ENCODE measurements around the gene TTLL12.

Gene TTLL12

DNA sequence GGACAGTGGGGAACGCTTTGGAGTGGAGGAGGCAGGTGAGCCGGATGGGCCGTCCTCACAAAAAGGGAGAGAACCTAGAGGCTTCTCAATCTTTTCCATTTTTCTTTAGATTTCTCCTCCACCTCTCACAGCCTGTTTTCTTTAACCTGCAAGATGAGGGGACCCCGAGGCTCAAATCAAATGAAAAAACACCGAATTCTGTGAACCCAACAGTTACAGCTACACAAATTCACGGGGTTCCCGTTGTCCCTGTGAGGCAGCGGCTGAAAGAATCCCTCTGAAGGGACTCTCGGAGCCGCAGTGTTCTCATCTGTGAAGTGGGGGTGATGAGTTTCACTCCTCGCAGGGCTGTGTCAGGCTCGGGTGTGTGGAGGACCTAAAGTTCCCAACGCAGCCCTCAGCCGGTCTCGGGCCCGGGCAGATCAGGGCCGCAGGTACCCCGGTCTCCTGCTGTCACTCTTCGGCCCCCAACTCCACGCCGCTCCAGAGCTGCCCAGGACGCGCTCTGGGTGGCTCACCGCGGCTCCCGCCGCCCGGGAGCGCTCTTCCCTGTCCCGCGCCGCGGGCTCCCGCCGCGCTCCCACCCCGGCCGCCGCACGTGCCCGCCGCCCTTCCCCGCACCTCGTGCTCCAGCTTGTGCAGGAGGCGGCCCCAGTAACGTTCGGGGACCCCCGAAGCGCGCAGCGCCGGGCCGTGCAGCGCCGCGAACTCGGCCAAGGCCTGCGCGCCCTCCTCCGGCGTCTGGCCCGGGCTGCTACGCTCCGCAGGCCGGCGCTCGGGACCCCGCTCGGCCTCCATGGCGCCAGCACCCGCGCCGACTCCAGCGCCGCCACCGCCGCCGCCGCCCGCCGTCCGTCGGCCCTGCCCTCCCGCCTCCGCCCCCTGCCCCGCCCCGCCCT is at the start of gene TTLL12:
TTLL12 (minus strand) TSS at position 863 of the 899 bp plus-strand sequence; CDS start at position 798, 65 bp downstream.
- peak; percentile 34 to 82 (median 64) for DNase-seq

DNA sequence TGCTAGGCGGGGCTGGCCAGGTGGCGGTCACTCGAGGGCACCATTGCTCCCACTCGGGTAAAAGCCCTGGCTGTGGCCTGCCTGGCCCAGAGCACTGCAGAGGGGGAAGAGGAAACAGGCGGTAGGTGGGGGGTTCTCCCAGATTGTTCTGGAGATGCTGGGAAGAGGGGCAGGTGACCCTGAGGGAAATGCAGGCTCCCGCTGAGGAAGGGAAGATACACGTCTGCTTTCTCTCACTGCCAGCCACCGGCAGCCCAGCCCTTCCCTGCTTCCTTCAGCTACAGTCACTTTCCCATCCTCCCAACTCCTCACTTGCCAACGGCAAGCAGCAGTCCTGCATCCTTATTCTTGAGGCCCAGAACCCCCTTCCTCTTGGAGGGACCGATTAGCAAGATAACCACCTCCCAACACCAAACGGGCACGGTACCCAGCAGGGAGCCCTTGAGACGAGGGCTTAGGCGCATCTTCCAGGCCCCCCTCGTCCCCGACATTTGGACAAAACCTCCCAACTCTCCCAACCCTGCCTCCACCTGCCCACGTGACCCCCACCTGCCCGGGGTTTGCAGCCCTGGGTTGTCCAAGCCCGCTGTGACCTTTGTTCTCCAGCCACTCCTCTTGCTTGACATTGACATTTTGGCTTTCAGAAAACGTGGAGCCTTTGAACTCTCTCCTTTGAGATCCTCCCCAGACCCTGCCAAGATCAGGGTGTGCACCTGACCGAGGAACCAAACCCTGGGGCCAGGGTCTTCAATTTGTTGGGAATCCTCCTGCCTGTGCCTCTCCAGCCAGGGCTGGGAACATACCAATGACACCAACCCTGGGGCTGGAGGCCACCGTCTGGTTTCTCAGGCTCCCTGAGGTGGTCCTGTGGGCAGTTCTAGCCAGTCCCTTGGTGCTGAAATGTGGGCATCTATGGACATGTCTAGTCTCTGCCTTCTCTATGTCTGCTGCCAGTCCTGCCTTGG is 48.8 kb upstream of the TTLL12 start:
- DNase-seq: no peak

DNA sequence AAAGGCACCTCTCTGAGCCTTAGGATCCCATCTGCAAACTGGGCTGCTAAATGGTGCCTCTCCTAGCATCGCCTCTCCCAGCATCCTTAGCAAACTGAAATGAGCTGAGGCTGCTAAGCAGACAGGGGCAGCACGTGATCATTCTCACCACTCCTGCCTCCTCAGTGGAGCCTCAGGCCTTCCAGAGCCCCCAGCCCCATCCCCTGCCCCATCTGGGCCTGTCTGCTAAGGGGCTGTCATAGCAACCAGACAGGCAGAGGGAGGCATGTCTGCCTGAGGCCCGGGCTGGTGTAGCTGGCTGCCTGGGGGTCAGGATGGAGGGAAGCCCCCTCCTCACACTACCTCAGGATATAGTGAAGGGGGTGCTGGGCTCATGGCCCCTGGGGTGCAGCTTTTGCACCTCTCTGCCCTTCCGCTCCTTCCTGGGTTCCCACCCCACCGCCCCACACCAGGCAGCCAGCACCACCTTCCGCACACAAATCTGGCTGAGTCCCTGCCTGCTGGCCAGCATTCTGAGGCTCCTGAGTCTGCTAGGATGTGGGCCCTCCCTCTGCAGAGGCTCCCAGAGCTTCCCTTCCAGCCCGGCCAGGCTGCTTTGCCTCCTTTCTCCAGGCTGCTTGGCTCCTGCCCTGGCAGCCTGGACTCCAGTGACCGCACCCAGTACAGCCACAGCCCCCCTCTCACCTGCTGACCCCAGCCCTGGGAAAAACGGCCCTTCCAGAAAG is 47.5 kb upstream of the TTLL12 start:
- no peak for DNase-seq

DNA sequence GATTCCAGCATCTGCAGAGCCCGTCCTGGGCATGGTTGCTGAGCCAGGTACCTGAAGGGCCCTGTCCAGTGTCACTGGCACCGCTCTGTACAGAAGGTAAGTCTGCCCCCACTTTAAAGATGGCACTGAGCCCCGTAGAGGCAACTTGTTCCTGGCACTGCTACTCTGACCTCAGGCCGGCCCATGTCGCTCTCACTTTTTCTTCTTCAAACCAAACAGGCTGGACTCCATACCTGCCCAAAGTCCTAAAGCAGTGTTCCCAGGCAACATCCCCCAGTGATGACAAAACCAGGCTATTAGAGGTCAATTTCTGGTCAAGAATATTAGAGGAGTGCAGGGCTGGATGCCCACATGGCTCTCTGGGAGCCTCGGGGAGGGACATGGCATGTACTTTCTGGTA is 46.6 kb upstream of the TTLL12 start:
- no peak for DNase-seq

DNA sequence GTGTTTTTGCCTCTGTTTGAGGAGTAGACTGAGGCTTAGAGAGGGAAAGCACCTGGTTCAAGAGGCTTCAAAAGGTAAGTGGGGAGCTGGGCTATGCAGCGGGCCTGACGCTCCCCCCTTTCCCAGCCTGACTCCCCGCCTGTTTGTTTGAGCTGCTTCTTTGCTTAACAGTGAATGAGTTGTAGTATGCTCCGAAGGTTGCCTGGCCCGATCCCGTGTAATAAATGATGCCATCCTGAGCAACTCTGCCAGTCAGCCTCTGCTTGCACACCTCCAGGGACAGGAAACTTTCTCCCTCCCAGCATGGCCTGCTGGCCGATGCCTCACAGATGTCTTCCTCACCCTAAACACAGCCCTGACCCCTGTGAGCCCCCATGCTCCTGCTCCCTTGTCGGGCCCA is 45.5 kb upstream of the TTLL12 start:
- DNase-seq: no peak

DNA sequence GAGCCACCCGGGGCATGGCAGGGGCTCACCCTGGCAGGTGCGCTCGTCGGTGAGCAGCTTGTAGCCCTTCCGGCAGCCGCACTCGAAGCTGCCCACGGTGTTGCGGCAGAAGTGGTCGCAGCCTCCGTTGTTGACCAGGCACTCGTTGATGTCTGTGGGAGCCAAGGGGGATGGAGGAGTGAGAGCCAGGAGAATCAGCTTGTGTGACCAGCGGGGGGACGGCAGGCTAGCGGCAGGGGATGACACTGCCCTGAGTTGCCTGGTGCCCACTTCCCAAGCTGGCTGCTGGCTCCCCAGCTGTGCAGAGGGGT is 44.7 kb upstream of the TTLL12 start:
- no peak for DNase-seq

DNA sequence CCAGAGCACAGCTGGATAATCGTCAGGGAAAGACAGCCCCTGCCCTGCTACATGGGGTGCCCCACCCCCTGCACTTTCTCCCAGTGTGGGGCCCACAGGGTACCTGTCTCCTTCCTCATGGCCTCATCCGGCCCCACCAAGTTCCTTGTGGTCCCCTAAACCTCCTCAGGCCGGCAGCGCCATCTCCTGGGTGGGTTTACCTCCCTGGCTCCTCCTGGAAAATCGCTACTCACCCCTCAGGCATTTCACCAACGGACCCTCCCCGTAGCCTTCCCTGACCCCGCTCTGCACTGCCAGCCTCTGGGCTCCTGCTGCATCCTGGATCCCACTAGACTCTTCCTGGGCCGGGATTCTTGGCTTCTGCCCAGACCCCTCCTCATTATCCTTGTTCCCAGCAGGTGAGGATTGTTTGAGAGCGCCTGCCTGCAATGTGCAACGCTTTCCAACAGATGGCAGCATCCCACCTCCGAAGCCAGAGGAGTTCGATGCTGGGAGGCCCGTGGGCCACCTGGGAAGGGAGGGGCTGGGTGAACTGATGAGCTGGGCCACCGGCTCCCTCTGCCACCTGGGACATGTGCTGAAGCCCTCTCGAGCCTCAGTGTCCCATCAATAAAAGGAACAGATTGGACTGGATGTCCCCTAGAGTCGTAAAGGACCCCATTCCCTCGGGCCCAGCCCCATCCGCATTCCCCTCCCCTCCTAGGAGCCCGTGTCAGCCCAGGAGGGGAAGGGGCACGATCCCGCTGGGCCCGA is 44.2 kb upstream of the TTLL12 start:
- peak; percentile 17 to 52 (median 40) for DNase-seq

DNA sequence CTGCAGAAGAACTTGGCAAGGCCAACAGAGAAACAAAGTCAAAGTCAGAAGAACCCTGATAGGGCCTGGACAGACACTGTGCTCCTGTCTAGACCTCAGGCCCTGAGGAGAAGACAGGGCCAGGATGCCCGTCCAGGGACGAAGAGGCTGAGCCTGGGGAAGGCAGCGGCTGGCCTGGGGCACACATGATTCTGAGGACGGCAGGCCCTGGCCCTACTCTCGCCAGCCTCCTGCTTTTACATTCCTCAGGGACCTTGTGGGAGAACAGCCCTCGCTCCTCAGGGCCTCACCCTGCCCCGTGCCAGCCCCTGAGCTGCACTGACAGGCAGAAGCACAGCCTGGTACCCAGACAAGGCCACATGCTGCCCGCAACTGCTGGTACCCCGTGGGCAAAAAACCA is 43.6 kb upstream of the TTLL12 start:
- no peak for DNase-seq

DNA sequence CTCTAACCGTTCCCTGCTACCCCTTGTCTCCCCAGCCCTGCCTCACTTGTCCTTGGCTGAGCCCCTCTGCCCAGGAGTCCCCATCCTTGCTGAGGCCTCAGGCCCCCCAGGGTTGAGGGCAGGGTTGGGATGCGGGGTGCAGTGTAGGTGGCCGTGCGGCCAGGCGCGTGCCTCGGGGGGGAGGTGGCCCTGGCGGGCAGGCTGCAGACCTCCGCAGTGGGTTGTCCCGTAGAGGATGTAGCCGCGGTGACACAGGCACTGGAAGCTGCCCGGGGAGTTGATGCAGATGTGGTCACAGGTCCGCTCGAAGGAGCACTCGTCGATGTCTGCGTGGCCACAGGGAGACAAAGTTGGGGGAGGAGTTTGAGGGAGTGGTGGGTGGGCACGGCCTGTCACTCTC is 41.9 kb upstream of the TTLL12 start:
- DNase-seq: no peak

DNA sequence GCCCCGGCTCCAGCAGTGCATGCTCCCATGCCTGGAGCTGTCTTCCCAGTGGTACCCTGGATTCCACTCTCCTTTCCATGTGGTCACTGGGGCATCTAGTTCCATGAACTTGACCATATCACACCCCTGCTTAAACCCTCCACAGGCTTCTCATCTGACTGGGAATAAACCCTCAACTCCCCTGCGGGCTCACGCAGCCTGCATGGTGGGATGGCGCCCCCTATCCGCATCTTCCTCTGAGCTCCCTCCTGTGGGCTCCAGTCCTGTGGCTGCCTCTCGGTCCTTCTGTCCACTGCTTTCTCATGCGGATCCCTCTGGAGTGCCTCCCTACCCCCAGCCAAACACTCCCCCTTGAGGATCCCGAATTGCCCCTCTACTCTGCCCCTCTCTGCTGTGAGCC is 41.4 kb upstream of the TTLL12 start:
- no peak for DNase-seq

DNA sequence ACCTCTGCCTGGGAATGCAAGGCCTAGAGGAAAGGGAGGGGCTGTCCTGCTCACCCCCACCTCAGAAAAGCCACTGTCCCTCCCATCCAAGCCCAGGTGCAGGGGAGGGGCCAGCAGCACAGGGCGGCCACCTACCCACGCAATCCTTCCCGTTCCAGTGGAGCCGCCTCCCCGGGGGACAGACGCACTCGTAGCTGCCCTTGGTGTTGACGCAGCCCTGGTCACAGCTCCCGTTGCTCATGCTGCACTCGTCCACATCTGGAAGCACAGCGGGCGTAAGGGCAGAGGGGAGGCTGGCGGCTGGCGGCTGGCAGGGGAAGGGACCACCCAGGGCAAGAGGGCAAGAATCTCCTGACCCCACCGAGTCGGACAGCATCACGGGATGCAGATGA is 40.3 kb upstream of the TTLL12 start:
- DNase-seq: no peak

DNA sequence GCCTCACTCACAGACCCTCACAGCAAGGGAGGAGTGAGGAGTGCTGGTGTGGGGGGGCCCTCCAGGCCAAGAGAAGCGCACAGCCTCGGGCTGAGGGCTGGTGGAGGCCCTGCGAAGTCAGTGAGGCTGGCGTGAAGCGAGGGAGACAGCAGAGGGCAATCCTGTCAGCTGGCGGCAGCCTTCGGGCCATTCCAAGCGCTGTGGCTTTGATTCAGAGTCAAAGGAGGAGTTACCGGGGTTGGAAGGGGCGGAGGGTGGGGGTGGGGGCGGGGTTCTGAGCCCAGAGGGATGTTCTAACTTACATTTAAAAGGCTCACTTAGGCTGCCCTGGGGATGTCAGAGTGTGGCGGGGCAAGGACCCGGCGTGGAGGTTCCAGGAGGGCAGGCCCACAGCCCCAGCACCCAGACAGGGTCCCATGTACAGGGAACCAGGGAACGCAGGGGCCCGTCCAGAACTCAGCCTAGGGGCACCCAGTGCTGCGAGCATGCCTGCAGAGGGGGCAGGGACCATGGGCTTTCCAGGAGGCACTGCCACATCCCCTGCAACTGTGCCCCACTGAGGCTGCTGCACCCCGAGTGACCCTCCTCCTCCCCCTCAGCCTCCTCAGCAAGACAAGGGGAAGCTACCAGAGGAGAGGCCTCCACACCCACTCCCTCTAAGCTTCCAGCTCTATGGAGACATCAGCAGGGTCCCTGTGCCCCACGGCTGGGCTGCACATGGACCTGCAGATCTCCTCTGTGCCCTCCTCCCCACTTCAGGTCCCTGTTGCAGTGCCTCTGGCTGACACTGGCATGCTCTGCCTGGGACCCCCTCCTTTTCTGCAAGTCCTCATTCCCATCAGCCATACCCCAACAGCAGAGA is 39.7 kb upstream of the TTLL12 start:
- DNase-seq: no peak

DNA sequence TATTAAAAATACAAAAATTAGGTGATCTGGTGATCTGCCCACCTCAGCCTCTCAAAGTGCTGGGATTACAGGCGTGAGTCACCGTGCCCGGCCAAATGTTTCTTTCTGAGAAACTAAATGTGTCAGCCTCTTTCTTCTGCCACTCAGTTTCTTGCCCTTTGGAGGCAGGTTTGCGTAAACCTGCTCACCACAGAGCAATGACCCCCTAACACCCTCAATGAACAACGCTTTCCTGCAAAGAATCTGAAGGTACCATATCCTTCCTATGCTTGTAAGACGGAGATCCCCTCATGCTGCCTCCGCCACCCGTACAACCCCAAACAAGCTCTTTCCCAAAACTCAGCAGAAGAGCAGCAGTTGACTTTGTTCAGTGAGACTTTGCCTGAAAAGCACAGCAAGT is 38.7 kb upstream of the TTLL12 start:
- no peak for DNase-seq

DNA sequence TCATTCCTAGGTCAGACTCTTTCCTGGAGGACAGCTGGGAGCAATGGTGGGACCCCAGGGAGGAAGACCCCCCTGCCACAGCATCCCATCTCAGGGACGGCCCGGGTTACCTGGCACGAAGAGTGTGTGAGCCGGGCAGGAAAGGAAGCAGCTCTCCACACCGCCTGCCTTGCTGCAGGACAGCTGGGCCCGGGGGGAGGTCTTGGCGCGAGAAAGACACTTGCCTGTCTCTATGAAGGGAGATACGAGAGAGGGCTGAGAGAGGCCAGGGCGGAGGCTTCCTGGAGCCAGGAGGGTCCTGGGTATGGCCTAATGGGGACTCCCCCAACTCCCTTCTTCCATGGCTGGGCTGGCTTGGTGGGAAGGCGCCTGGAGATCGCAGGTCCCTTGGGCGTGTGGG is 36.1 kb upstream of the TTLL12 start:
- no peak for DNase-seq

DNA sequence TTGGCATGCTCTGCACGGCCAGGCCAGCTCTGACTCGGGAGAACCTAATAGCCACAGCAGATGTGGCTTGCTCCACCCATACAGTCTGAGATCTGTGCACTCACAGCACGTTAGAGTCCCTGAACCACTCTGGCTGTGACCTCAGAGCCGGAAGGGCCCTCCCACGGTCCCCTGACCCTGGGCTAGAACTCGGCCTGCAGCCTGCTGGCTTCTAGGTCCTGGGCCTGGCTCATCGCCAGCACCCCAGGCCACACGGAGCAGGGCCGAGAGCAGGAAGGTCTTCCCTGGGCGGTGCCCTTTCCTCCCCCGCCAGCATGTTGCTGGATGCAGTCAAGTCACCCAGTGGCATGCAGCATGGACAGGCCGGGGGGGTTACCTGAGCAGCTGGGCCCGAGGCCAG is 35.3 kb upstream of the TTLL12 start:
- DNase-seq: no peak

DNA sequence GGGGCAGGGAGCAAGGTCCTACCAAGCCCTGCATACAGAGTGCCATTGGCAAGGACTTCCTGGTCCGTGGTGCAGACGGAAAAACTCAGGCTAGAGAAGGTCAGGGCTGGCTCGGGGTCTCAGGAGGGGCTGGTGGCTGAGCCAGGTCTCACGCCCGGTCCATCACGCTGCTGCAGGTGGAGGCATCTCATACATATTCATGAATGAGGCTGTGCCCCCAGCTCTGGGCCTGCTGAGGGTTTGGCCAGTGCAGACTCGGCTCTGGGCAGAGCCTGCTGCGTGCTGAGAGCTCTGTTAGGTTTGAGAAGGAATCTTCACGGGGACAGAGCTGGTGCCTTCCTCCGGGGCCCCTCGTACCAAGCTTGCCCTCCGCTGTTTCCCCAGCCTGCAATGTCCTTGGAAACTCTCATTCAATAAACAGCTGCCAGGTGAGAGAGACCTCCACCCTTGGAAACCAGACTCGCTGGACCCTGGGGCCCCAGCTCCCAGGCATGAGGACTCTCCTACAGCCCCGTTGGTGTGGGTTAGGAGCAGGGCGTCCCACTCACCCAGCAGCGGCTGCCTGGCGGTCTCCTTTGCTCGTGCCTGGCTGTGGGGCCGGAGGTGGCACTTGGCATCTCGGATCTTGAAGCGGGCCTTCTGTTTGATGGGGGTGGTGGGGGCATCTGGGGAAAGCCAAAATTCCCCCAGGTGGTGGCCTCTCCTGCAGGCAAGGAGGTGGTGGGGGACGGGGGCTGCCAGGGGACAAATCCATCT is 33.9 kb upstream of the TTLL12 start:
- no peak for DNase-seq

DNA sequence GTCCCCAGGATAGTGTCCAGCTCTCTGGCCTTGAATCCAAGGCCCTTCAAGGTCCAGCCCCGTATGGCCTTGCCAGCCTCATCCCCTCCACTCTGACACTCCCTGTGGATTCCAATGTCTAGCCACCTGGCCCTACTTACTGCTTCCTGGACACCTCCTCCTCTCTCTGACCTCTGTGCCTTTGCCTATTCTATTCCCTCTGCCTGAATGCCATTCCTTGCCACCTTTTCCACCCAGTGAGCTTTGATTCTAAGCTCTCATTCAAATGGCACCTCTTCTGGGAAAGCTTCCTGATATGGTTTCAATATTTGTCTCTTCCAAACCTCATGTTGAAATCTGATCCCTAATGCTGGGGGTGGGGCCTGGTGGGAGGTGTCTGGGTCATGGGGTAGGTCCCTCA is 31.9 kb upstream of the TTLL12 start:
- DNase-seq: no peak

DNA sequence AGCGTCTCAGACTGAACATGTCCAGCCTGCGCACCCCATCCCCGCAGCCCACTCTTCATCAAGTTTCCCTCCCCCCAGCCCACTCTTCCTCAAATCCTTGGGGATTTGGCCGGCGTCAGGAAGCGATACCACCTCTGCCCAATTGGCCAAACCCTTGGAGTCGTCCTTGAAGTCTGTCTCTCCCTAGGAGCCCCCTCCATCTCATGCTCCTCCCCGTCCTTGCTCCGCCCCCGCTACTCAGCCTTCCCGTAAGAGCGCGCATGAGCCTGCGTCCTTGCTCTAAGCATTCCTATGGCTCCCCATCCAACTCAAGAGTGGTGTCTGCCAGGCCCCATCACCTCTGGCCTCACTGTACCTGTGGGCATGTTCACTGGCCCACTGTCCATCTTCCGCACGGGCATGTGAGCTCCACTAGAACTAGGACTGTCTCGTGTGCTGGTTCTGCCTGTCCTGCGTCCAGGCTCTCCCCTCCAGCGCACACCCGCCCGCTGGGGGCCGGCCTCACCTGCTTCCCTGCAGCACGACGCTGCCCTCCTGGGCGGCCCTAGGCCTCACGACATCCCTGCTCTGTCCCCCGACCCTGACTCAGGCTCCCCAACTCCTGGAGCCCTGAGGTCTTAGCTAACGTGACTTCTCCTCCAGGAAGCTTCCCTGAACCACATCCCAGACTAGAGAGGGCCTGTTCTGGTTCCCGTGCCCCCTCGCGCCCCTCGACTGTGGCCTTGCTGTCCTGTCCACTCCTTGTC is 30.5 kb upstream of the TTLL12 start:
- DNase-seq: no peak

DNA sequence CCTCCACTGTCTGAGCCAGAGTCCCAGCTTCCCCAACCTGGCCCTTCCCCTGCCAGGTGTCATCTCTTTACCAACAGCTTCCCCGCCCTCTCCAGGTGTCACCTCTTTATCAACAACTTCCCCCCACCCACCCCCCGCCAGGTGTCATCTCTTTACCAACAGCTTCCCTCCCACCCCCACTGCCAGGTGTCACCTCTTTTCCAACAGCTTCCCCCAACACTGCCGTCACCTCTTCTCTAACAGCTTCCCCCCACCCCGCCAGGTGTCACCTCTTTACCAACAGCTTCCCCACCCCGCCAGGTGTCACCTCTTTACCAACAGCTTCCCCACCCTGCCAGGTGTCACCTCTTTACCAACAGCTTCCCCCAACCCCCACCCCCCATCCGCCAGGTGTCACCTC is 29.8 kb upstream of the TTLL12 start:
- no peak for DNase-seq

DNA sequence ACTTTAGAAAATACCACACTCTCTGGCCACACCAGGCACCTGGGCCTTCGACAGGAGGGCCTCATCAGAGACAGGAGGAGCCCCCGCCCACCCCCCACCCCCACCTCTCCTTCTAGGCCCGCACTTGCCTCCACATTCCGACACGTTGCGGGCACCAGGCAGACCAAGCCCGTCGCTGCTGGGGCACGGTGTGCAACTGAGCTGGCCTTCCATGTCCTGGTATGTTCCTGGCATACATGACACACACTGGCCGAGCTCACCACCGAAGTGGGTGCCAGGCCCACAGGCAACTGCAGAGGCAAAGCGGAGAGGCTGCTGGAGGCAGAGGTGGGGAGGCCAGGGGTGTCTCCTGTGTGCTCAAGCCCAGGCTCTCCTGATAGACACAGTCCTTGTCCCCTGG is 27.0 kb upstream of the TTLL12 start:
- DNase-seq: no peak

All from stimulated activated naive CD4-positive, alpha-beta T cell (primary cell).